ENCODE measurements around the gene MYO1D. TPM values are rescaled to one million over a fixed set of nuclear protein-coding genes. Genes with fewer than 3 reads are reported as not detected.

MYO1D gene
- total and polyA plus RNA-seq, 7 donors: 6.2 to 184 (median 21.6) TPM

DNA sequence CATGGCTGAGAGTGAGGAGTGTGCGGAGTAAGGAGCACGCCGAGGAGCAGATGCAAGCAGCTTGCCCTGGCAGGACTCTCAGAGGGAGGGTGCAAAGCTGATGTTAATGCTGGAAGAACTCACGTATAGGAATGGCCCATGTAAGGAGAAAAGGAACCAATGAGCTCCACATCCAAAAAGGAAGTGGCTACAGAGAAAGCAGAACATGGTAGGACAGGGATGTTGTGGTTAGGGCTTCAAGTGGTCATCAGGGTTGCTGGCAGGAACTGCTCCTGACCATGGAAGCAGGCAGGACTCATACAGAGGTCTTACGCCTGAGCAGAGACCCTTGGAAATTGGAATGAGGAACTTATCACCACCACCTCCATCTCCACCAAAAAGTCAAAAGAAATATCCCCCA, 5.2 kb downstream of the MYO1D start:
- Histone ChIP-seq H3K36me3 (no peaks in the 10 kb centered on the region), H3K4me1 (peaks cover 0 to 22% (median 18%) of the 10 kb centered on the region in 4 donors), H3K9me3 (no peaks in the 10 kb centered on the region), H3K27ac (peak overlapping the region in 2 of 4 donors; percentile 22 to 33), H3K27me3 (no peaks in the 10 kb centered on the region), H3K4me3 (no peak overlapping the region)
- intact Hi-C loops (cut with DNase I): loop anchor here (10.0 kb wide), 1 partner anchor 387 kb away; the partner anchor contains the start of gene CDK5R1
- 75 to 87% methylated on average over 5 of the region's 5 CpGs for WGBS, 2 donors
- TF ChIP-seq POLR2AphosphoS5 (IDR thresholded peaks at IDR 0.05) (no peak), EP300 (IDR thresholded peaks at IDR 0.05) (no peak), POLR2A (IDR thresholded peaks at IDR 0.05) (no peak)
- TF ChIP-seq, protein P1, sequence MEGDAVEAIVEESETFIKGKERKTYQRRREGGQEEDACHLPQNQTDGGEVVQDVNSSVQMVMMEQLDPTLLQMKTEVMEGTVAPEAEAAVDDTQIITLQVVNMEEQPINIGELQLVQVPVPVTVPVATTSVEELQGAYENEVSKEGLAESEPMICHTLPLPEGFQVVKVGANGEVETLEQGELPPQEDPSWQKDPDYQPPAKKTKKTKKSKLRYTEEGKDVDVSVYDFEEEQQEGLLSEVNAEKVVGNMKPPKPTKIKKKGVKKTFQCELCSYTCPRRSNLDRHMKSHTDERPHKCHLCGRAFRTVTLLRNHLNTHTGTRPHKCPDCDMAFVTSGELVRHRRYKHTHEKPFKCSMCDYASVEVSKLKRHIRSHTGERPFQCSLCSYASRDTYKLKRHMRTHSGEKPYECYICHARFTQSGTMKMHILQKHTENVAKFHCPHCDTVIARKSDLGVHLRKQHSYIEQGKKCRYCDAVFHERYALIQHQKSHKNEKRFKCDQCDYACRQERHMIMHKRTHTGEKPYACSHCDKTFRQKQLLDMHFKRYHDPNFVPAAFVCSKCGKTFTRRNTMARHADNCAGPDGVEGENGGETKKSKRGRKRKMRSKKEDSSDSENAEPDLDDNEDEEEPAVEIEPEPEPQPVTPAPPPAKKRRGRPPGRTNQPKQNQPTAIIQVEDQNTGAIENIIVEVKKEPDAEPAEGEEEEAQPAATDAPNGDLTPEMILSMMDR (IDR thresholded peaks at IDR 0.05): no peak
- DNase-seq: no peak

GRCh38 chr17:32870969-32871368, 6.0 kb downstream of the MYO1D start:
- no peak for TF ChIP-seq EP300 (IDR thresholded peaks at IDR 0.05)
- TF ChIP-seq, protein P1 (IDR thresholded peaks at IDR 0.05): no peak
- no peak for TF ChIP-seq POLR2AphosphoS5 (IDR thresholded peaks at IDR 0.05)
- no peak for TF ChIP-seq POLR2A (IDR thresholded peaks at IDR 0.05)
- no peaks in the 10 kb centered on the region for H3K9me3 ChIP-seq
- intact Hi-C loops (cut with DNase I): loop anchor here (10.0 kb wide), 1 partner anchor 386 kb away; the partner anchor contains the start of gene CDK5R1
- 90 to 95% methylated on average over 1 of the region's 1 CpG for WGBS, 2 donors
- no peaks in the 10 kb centered on the region for H3K36me3 ChIP-seq
- H3K27me3 ChIP-seq: no peaks in the 10 kb centered on the region
- no peak for DNase-seq
- peaks cover 0 to 17% (median 11%) of the 10 kb centered on the region in 4 donors for H3K4me1 ChIP-seq
- H3K4me3 ChIP-seq: no peak overlapping the region
- peak overlapping the region in 1 of 4 donors; percentile 33 for H3K27ac ChIP-seq

GRCh38 chr17:32870027-32870670, 6.8 kb downstream of the MYO1D start:
- Histone ChIP-seq H3K27me3 (no peaks in the 10 kb centered on the region), H3K4me1 (peaks cover 0 to 13% (median 6%) of the 10 kb centered on the region in 4 donors), H3K9me3 (no peaks in the 10 kb centered on the region), H3K27ac (peak overlapping the region in 3 of 4 donors; percentile 29 to 50 (median 36)), H3K4me3 (no peak overlapping the region), H3K36me3 (no peaks in the 10 kb centered on the region)
- 79 to 87% methylated on average over 3 of the region's 3 CpGs for WGBS, 2 donors
- intact Hi-C loops (cut with DNase I): loop anchor here (10.0 kb wide), 1 partner anchor 385 kb away; the partner anchor contains the start of gene CDK5R1
- peak in 3 of 4 donors; percentile 8 to 43 (median 16) for TF ChIP-seq POLR2AphosphoS5 (IDR thresholded peaks at IDR 0.05)
- no peak for TF ChIP-seq POLR2A (IDR thresholded peaks at IDR 0.05)
- DNase-seq: no peak

- intact Hi-C loops (cut with DNase I): loop anchor here (10.0 kb wide), 1 partner anchor 385 kb away; the partner anchor contains the start of gene CDK5R1
- TF ChIP-seq POLR2A (IDR thresholded peaks at IDR 0.05): no peak
- TF ChIP-seq, protein P1 (IDR thresholded peaks at IDR 0.05): no peak
- TF ChIP-seq POLR2AphosphoS5 (IDR thresholded peaks at IDR 0.05): no peak
- no peak for TF ChIP-seq EP300 (IDR thresholded peaks at IDR 0.05)
Measured at GRCh38 chr17:32869345-32870026, 7.4 kb downstream of the MYO1D start.

DNA sequence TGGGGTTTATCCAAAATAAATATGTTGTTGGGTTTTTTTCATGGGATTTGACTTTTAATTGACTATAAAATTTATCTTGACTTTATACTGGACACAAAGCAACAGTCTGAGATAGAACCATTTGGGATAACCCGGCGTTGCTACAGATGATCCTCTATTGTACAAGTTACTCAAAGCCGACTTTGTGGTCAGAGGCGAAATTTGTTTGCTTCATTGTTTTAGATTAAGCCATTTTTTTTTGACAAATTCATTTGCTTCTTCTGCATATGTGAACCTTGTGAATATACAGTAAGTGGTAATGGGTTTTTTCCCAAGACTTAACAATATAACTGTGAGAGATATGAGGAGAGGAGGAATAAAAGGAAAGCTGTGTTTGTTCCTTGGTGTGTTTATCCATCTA, 11.8 kb downstream of the MYO1D start:
- H3K4me3 ChIP-seq: no peak overlapping the region
- no peaks in the 10 kb centered on the region for H3K27me3 ChIP-seq
- TF ChIP-seq, protein P1 (IDR thresholded peaks at IDR 0.05): no peak
- TF ChIP-seq EP300 (IDR thresholded peaks at IDR 0.05) (no peak), POLR2A (IDR thresholded peaks at IDR 0.05) (no peak), POLR2AphosphoS5 (IDR thresholded peaks at IDR 0.05) (no peak)
- no peaks in the 10 kb centered on the region for H3K9me3 ChIP-seq
- WGBS, 2 donors: 96 to 97% methylated on average over 4 of the region's 4 CpGs
- peaks cover 0 to 22% (median 11%) of the 10 kb centered on the region in 4 donors for H3K4me1 ChIP-seq
- no peak overlapping the region for H3K27ac ChIP-seq
- intact Hi-C loops (cut with DNase I): no loop called here
- no peak for DNase-seq
- no peaks in the 10 kb centered on the region for H3K36me3 ChIP-seq

More at GRCh38 chr17:32869345-32870026, 7.4 kb downstream of the MYO1D start:
- WGBS, 2 donors: 49 to 77% methylated on average over 6 of the region's 6 CpGs
- H3K36me3 ChIP-seq: no peaks in the 10 kb centered on the region
- H3K9me3 ChIP-seq: no peaks in the 10 kb centered on the region
- peaks cover 0 to 13% (median 6%) of the 10 kb centered on the region in 4 donors for H3K4me1 ChIP-seq
- H3K27ac ChIP-seq: peak overlapping the region; percentile 7 to 36 (median 19)
- H3K4me3 ChIP-seq: no peak overlapping the region
- DNase-seq: no peak
- H3K27me3 ChIP-seq: no peaks in the 10 kb centered on the region
